Measurements from ENCODE around the gene TMEM269.

DNA sequence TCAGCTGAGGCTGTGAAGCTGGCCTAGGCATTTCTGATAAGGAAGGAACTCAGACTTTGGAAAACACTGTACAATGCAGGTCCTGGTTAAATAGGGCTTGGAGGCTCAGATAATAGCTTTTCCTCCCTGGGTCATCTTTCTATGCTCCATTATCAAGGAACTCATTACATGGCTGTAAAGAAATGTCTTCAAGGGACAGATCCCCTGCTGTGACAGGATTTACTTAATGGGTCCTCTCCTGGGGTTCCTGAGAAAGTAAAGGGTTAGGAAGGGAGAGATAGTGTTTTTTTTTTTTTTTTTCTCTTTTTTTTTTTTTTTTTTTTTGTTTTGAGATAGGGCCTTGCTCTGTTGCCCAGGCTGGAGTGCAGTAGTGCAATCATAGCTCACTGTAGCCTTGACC is 46.5 kb downstream of the TMEM269 start:
- TF ChIP-seq, protein P1, sequence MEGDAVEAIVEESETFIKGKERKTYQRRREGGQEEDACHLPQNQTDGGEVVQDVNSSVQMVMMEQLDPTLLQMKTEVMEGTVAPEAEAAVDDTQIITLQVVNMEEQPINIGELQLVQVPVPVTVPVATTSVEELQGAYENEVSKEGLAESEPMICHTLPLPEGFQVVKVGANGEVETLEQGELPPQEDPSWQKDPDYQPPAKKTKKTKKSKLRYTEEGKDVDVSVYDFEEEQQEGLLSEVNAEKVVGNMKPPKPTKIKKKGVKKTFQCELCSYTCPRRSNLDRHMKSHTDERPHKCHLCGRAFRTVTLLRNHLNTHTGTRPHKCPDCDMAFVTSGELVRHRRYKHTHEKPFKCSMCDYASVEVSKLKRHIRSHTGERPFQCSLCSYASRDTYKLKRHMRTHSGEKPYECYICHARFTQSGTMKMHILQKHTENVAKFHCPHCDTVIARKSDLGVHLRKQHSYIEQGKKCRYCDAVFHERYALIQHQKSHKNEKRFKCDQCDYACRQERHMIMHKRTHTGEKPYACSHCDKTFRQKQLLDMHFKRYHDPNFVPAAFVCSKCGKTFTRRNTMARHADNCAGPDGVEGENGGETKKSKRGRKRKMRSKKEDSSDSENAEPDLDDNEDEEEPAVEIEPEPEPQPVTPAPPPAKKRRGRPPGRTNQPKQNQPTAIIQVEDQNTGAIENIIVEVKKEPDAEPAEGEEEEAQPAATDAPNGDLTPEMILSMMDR (conservative IDR thresholded peaks at IDR 0.05; ENCODE audit: low read depth, low read length), result no peak
- no peak for TF ChIP-seq EZH2 (IDR thresholded peaks at IDR 0.05; ENCODE audit: borderline replicate concordance, low read depth, low read length, poor library complexity, severe bottlenecking)

Data from A673 (cell line).